Thyroid gland (tissue), 4 donors: Measurements from ENCODE around the gene EGF.

Experiments used
- POLR2A ChIP-seq, 2 donors: fragments of 450-650 bp; IDR thresholded peaks; one replicate each; pipeline ENCODE4 v1.6.1; 2017; ENCODE audit warnings: antibody characterized with exemption in 2 of 2, mild to moderate bottlenecking in 2 of 2, moderate library complexity in 1 of 2
- TF ChIP-seq, protein P1 (sequence below), 6 experiments: fragments of 200-600 bp in 3 of 6; fragments of 450-650 bp in 3 of 6; sonication (generic) in 3 of 6; IDR thresholded peaks; one replicate each; pipeline ENCODE4 v1.5.1; 2016 to 2019; ENCODE audit warnings: antibody characterized with exemption in 6 of 6, mild to moderate bottlenecking in 2 of 6, inconsistent platforms in 1 of 6, moderate library complexity in 1 of 6

DNA sequence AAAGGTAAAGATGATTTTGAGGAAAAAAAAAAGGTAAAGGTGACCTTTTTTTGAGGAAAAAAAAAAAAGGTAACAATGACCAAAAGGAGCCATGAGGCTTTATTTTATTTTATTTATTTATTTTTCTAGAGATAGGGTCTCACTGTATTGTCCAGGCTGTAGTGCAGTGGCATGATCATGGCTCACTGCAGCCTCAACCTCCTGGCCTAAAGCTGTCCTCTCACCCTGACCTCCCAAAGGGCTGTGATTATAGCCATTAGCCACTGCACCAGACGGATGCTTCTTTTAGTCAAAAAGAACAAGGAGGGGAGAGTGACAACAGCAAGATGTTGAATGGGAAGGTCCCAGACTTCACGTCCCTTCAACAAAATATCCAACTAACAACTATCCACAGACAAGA is 34.3 kb upstream of the EGF start:
- TF ChIP-seq, protein P1, sequence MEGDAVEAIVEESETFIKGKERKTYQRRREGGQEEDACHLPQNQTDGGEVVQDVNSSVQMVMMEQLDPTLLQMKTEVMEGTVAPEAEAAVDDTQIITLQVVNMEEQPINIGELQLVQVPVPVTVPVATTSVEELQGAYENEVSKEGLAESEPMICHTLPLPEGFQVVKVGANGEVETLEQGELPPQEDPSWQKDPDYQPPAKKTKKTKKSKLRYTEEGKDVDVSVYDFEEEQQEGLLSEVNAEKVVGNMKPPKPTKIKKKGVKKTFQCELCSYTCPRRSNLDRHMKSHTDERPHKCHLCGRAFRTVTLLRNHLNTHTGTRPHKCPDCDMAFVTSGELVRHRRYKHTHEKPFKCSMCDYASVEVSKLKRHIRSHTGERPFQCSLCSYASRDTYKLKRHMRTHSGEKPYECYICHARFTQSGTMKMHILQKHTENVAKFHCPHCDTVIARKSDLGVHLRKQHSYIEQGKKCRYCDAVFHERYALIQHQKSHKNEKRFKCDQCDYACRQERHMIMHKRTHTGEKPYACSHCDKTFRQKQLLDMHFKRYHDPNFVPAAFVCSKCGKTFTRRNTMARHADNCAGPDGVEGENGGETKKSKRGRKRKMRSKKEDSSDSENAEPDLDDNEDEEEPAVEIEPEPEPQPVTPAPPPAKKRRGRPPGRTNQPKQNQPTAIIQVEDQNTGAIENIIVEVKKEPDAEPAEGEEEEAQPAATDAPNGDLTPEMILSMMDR (IDR thresholded peaks at IDR 0.05) = no peak
- TF ChIP-seq POLR2A (IDR thresholded peaks at IDR 0.05) = no peak
